SK-N-MC (cell line): ENCODE measurements around the gene CLCF1.

ENCODE experiments used
- EZH2 ChIP-seq: fragments of 200-600 bp; sonication (generic); IDR thresholded peaks from one replicate; pipeline ENCODE4 v1.6.1; 2017; ENCODE audit warnings: antibody characterized with exemption
- POLR2AphosphoS5 ChIP-seq: IDR thresholded peaks from 2 replicates; pipeline ENCODE4 v1.6.1; 2012; ENCODE audit warnings: mild to moderate bottlenecking, low read depth, low read length, borderline replicate concordance

DNA sequence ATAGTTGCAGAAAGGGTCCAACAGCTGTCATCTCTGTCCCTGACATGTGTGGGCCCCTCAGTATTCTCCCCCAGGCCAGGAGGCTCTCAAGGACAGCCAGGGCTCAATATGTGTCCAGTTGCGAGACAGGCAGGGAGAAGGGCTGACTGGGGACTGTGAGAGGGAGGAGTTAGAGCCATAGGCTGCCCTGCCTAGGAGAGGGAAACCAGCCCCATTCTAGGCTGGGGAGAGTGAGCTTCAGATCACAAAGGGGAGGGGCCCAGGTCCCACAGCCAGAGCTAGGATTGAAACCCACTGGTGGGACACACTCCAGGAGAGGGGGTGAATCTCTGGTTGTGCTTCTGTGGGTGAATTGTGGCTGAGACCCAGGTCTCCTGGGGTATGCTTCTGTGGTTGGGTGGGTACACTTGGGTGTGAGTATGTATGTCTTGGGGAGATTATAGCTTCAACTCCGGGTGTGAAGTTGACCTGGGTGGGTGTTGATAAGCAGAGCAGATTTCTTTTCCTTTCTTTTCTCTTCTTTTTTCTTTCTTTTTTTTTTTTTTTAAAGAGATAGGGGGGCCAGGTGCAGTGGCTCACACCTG is 40.0 kb upstream of the CLCF1 start:
- TF ChIP-seq POLR2AphosphoS5 (no peak), EZH2 (no peak)
